Measurements from ENCODE around the gene NELL1. TPM values are rescaled to one million over a fixed set of nuclear protein-coding genes. Genes with fewer than 3 reads are reported as not detected.

NELL1 gene
- total RNA-seq, 1 donor from 2014 or later = not detected

GRCh38 chr11:20729597-20730105, 60.3 kb downstream of the NELL1 start:
- no peak for TF ChIP-seq CTCF (IDR thresholded peaks at IDR 0.05)
- H3K4me3 Mint-ChIP-seq (ENCODE audit: unreplicated experiment) = no peak overlapping the region
- peaks cover 13% of the 10 kb centered on the region for H3K9me3 Mint-ChIP-seq (ENCODE audit: unreplicated experiment)
- no peak overlapping the region for H3K27ac Mint-ChIP-seq (ENCODE audit: unreplicated experiment)
- no peaks in the 10 kb centered on the region for H3K4me1 Mint-ChIP-seq (ENCODE audit: unreplicated experiment)
- DNase-seq (ENCODE audit: extremely low spot score, unreplicated experiment) = no peak
- H3K27me3 Mint-ChIP-seq (ENCODE audit: unreplicated experiment) = no peaks in the 10 kb centered on the region
- no peaks in the 10 kb centered on the region for H3K36me3 Mint-ChIP-seq (ENCODE audit: unreplicated experiment)

GRCh38 chr11:20731676-20732215, 62.4 kb downstream of the NELL1 start:
- no peak for DNase-seq (ENCODE audit: extremely low spot score, unreplicated experiment)
- H3K4me3 Mint-ChIP-seq (ENCODE audit: unreplicated experiment) = no peak overlapping the region
- peaks cover 5% of the 10 kb centered on the region for H3K9me3 Mint-ChIP-seq (ENCODE audit: unreplicated experiment)
- H3K36me3 Mint-ChIP-seq (ENCODE audit: unreplicated experiment) = no peaks in the 10 kb centered on the region
- H3K27me3 Mint-ChIP-seq (ENCODE audit: unreplicated experiment) = no peaks in the 10 kb centered on the region
- no peak for TF ChIP-seq CTCF (IDR thresholded peaks at IDR 0.05)
- no peak overlapping the region for H3K27ac Mint-ChIP-seq (ENCODE audit: unreplicated experiment)
- no peaks in the 10 kb centered on the region for H3K4me1 Mint-ChIP-seq (ENCODE audit: unreplicated experiment)

- no peak overlapping the region for H3K27ac Mint-ChIP-seq (ENCODE audit: unreplicated experiment)
- H3K27me3 Mint-ChIP-seq (ENCODE audit: unreplicated experiment) = no peaks in the 10 kb centered on the region
- no peaks in the 10 kb centered on the region for H3K36me3 Mint-ChIP-seq (ENCODE audit: unreplicated experiment)
- no peak for DNase-seq (ENCODE audit: extremely low spot score, unreplicated experiment)
- no peak overlapping the region for H3K4me3 Mint-ChIP-seq (ENCODE audit: unreplicated experiment)
- TF ChIP-seq CTCF (IDR thresholded peaks at IDR 0.05) = no peak
- H3K9me3 Mint-ChIP-seq (ENCODE audit: unreplicated experiment) = no peaks in the 10 kb centered on the region
- H3K4me1 Mint-ChIP-seq (ENCODE audit: unreplicated experiment) = no peaks in the 10 kb centered on the region
These were observed 69.7 kb downstream of the NELL1 start for GRCh38 chr11:20739107-20739506.

- DNase-seq (ENCODE audit: extremely low spot score, unreplicated experiment) = no peak
- Mint-ChIP-seq H3K4me1 (ENCODE audit: unreplicated experiment) (no peaks in the 10 kb centered on the region), H3K27me3 (ENCODE audit: unreplicated experiment) (no peaks in the 10 kb centered on the region), H3K9me3 (ENCODE audit: unreplicated experiment) (no peaks in the 10 kb centered on the region), H3K36me3 (ENCODE audit: unreplicated experiment) (no peaks in the 10 kb centered on the region), H3K27ac (ENCODE audit: unreplicated experiment) (no peak overlapping the region), H3K4me3 (ENCODE audit: unreplicated experiment) (no peak overlapping the region)
- TF ChIP-seq CTCF (IDR thresholded peaks at IDR 0.05) = no peak
These were observed 70.2 kb downstream of the NELL1 start for GRCh38 chr11:20739577-20739976.

- Mint-ChIP-seq H3K4me3 (ENCODE audit: unreplicated experiment) (no peak overlapping the region), H3K27me3 (ENCODE audit: unreplicated experiment) (no peaks in the 10 kb centered on the region), H3K27ac (ENCODE audit: unreplicated experiment) (no peak overlapping the region), H3K36me3 (ENCODE audit: unreplicated experiment) (no peaks in the 10 kb centered on the region), H3K4me1 (ENCODE audit: unreplicated experiment) (no peaks in the 10 kb centered on the region), H3K9me3 (ENCODE audit: unreplicated experiment) (peaks cover 16% of the 10 kb centered on the region)
- DNase-seq (ENCODE audit: extremely low spot score, unreplicated experiment) = no peak
- no peak for TF ChIP-seq CTCF (IDR thresholded peaks at IDR 0.05)
These were observed 85.5 kb downstream of the NELL1 start for GRCh38 chr11:20754933-20755332.

Data from osteocyte (in vitro differentiated cells).